Cerebellar cortex (tissue), 1 donor: ENCODE measurements around the gene NEK6.

Source experiments
- DNase-seq: peaks from one replicate; pipeline ENCODE4 v3.0.0-alpha.2; 2015; ENCODE audit warnings: low spot score

The NEK6 gene

GRCh38 chr9:124261736-124262648 lies 4.2 kb downstream of the NEK6 start:
- no peak for DNase-seq

GRCh38 chr9:124262649-124262972 lies 4.9 kb downstream of the NEK6 start:
- DNase-seq, result no peak

DNA sequence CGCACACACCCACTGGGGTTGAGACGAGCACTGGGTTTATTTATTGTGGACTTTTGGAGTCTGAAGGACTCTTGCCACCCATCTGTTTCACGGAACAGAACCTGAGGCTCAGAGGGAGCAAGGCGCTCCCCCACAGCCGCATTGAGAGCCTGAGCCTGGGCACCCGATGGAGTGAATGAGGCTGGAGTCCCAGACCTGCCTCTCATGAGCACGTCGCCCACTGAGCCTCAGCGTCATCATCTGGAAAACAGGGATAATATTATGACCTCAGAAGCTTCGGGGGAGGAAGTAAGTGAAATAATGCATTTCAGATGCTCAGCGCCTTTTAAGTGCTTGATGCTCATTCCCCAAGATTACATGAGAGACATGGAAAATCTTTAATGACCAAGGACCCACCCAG lies 5.5 kb downstream of the NEK6 start:
- DNase-seq, result no peak

GRCh38 chr9:124263800-124264426 lies 6.2 kb downstream of the NEK6 start:
- no peak for DNase-seq

- no peak for DNase-seq
Observed at GRCh38 chr9:124264823-124265233, 7.1 kb downstream of the NEK6 start.

GRCh38 chr9:124265551-124265950 lies 7.8 kb downstream of the NEK6 start:
- DNase-seq, result no peak

- no peak for DNase-seq
Observed at GRCh38 chr9:124266139-124266825, 8.5 kb downstream of the NEK6 start.

- DNase-seq, result no peak
Observed at GRCh38 chr9:124266826-124267201, 9.1 kb downstream of the NEK6 start.

DNA sequence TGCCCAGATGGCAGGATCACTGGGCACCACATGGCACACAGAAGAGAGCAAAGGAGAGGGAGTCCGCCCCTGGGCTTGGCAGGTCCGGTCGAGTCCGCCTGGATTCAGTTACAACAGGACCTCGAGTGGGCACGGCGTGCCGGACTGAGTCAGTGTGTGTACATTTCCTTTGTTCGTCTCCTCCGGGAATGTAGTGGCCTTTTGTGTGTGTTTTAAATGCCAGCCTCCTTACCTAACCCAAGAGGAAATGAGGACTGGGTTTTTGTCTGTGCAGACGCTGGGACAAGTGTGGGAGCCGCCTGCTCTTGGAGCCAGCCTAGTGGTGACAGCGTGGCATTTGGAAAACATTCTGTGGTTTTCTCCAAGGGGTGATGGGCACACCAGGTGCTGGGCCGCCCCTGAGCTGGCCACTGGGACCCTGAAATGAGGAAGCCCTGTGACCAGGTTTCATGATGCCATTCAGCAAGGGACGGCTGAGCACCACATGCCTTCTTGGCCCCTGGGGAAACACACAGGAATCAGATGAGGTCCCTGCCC lies 9.6 kb downstream of the NEK6 start:
- DNase-seq, result no peak

DNA sequence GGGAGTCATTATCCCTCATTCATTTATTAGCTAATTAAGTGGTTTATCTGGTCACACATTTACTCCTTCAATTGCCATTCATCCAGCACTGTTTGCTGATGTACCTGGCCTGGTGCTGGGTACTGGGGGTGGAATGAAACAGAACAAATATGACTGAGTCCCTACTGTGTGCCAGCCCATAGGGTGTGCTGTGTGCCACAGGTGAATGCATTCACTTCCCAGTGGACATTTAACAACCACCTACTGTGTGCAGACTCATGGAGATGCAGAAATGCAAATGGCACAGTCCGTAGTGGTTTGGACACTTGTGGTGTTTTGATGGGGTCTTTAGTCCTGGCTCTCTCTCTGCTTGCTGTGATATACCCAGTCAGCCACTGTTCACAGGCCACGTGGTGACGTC lies 10.5 kb downstream of the NEK6 start:
- DNase-seq, result no peak

DNA sequence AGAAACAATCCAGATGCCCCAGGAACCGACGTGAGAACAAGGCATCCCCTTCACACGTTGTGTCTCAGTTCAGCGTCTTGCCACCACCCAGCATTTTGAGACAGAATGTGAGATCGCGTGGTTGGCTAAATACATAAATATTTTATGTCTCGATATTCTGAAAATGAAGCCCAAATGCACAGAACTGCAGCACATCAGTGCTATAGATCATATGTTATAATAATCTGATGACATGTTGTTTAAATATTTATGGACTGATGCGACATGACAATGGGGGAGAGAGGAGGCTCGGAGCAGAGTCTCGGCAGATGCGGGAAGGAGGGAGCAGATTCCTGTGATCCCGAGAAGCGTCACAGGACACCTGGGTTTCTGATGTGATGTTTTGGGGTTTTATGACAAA lies 10.9 kb downstream of the NEK6 start:
- no peak for DNase-seq

DNA sequence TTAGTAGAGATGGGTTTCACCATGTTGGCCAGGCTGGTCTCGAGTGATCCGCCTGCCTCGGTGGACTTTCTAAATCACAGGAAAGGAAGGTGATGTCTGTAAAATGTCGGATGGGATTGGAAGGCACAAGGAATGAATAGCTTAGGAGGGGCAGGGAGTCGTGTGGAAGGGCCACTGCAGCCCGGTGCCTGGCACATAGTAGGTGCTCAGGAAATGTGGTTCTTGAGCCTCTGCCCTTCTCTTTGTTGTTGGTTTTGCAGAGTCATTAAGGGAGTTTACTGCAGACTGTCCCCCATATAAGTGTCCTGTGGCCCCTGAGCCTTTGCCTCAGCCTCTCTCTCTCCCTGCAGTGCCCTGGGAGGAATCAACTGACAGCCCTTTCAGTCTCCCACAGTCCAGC lies 11.8 kb downstream of the NEK6 start:
- DNase-seq, result no peak

DNA sequence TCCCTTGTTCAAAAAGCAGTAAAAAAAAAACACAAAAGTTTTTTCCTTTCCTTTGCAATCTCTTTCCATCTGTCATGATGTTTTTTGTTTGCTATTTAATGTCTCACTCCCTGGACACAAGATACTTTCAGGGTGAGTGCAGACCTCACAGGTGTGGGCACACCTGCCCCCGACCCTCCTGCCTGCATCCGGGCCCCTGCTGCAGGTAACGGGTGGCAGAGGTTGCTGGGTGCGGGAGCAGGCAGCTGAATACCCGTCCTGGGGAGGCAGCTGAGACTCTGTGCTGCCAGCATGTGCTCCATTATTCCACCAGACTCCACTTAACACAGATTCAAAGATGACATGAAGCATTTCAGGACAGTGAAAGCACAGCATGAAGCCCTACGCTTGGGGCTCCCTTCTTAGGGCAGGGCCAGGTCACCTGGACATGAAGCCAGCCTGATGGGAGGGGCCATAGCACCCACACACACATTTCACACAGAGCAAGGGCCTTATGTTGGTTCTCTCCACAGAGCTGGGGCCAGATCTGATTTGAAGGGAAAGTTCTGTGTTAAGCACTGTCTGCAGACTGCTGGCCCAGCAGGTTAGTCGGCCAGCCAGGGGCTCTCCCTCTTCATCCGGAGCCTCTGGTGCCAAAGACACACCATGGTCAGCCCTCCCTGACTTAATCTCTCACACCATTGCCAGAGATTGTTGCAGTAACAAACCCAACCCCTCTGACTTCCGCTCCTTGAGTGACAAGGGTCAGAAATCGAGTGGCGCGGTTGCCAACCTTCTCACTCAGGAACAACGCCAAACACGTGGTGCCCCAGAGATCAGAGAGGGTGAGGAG lies 13.0 kb downstream of the NEK6 start:
- DNase-seq, result no peak

- no peak for DNase-seq
Observed at GRCh38 chr9:124271660-124272059, 13.9 kb downstream of the NEK6 start.

GRCh38 chr9:124272118-124272517 lies 14.4 kb downstream of the NEK6 start:
- no peak for DNase-seq

GRCh38 chr9:124272979-124273378 lies 15.2 kb downstream of the NEK6 start:
- no peak for DNase-seq

GRCh38 chr9:124273427-124274160 lies 15.8 kb downstream of the NEK6 start:
- DNase-seq, result no peak

- DNase-seq, result no peak
Observed at GRCh38 chr9:124274226-124274625, 16.5 kb downstream of the NEK6 start.

GRCh38 chr9:124274738-124275137 lies 17.0 kb downstream of the NEK6 start:
- no peak for DNase-seq

DNA sequence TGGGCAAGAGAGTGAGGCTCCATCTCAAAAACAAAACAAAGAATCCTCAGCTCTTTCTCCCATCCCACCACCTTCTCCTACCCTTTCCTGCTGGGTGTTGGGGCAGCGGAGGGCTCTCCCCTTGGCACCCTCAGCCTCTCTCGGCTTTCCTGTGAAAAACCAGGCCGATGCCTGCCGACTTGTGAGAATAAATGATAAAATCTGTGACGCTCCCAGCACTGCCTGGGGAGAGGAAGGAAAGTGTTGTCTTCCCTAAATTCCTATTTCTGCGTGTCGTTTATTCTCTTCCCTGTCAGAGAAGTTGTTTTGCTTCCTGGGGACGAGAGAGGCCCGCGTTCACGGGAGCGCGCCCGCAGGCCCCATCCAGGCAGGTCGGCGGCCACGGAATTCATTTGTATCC lies 19.7 kb downstream of the NEK6 start:
- DNase-seq, result no peak

- no peak for DNase-seq
Observed at GRCh38 chr9:124278054-124278540, 20.3 kb downstream of the NEK6 start.
